Thymus (tissue), 2 donors: ENCODE data around the gene SMARCC1. TPM values are rescaled to one million over a fixed set of nuclear protein-coding genes. Genes with fewer than 3 reads are reported as not detected.

Experiments used
- polyA plus RNA-seq: library from polyadenylated mRNA; stranded (reverse); fragments of 200-250 nt; gene quantifications from one replicate; pipeline ENCODE4 v1.2.3, GENCODE V29; 2013
- total RNA-seq: library from RNA; stranded (reverse); fragments of 120-200 nt; gene quantifications from one replicate; pipeline ENCODE4 v1.2.4, GENCODE V29; 2013
- donor health status: healthy.

SMARCC1 gene
- total and polyA plus RNA-seq, 2 donors, result 19.9 to 35.6 TPM

Other genes starting within 250 kb of the SMARCC1 start
- gene CSPG5, start 203.0 kb downstream of the SMARCC1 start, total RNA-seq, result 0.09 TPM
- gene CSPG5, start 203.0 kb downstream of the SMARCC1 start, polyA plus RNA-seq, result 0.25 TPM
- gene DHX30, start 21.2 kb upstream of the SMARCC1 start, total RNA-seq, result 42.8 TPM
- gene DHX30, start 21.2 kb upstream of the SMARCC1 start, polyA plus RNA-seq, result 45.1 TPM
- gene MAP4, start 234.5 kb upstream of the SMARCC1 start, total RNA-seq, result 22.3 TPM
- 49.8 TPM for gene MAP4, start 234.5 kb upstream of the SMARCC1 start, polyA plus RNA-seq